ENCODE data around the gene TSR1. TPM values are rescaled to one million over a fixed set of nuclear protein-coding genes. Genes with fewer than 3 reads are reported as not detected.

Gene TSR1
- total RNA-seq, 1 experiment from 2014 or later: 42.5 TPM

GRCh38 chr17:2346475-2346874 lies 10.2 kb upstream of the TSR1 start:
- H3K36me3 ChIP-seq (ENCODE audit: low read depth): no peaks in the 10 kb centered on the region
- H2AFZ ChIP-seq: no peak overlapping the region
- no peaks in the 10 kb centered on the region; the same call in 1 of the 2 replicates for H3K79me2 ChIP-seq (ENCODE audit: low read depth)
- H3K4me1 ChIP-seq (replicated peaks; ENCODE audit: insufficient read depth): peaks cover 34% of the 10 kb centered on the region
- CTCF ChIA-PET: interaction anchor here (0.6 to 1.0 kb wide), 3 partner anchors 8 to 39 kb away, joined by 3 to 6 read pairs (median 3); no protein-coding TSS in a partner anchor
- H3K27me3 ChIP-seq (ENCODE audit: insufficient read depth, low read depth): no peaks in the 10 kb centered on the region
- H3K27ac ChIP-seq: peak overlapping the region; percentile 77
- no peaks in the 10 kb centered on the region for H4K20me1 ChIP-seq (ENCODE audit: insufficient read depth)
- intact Hi-C loops (cut with micrococcal nuclease; ENCODE audit: unreplicated experiment): loop anchor here (1.0 to 2.0 kb wide), 2 partner anchors 8 to 44 kb away; partner anchors contain the start of genes SMG6 and SRR
- peak; percentile 75 to 91 for DNase-seq
- no peak for TF ChIP-seq EZH2 (IDR thresholded peaks at IDR 0.05; ENCODE audit: low read depth)
- TF ChIP-seq CTCF (conservative IDR thresholded peaks at IDR 0.05): no peak
- peaks cover 48% of the 10 kb centered on the region for H3F3A ChIP-seq (ENCODE audit: insufficient read depth, low read depth)
- H3K9me3 ChIP-seq (ENCODE audit: insufficient read depth, low read depth): no peaks in the 10 kb centered on the region
- no TSS peak for BruUV-seq (replicated peaks)
- POLR2A ChIA-PET (ENCODE audit: unreplicated experiment): interaction anchor here (0.7 kb wide), 1 partner anchor 15 kb away, joined by 3 read pairs; no protein-coding TSS in a partner anchor
- H3K4me3 ChIP-seq: no peak overlapping the region
- peak overlapping the region; percentile 62 for H3K4me2 ChIP-seq
- H3K9me2 ChIP-seq (ENCODE audit: insufficient read depth): no peaks in the 10 kb centered on the region

GRCh38 chr17:2344528-2344927 lies 8.3 kb upstream of the TSR1 start:
- ChIA-PET CTCF (no interaction called here), POLR2A (ENCODE audit: unreplicated experiment) (no interaction called here)
- Histone ChIP-seq H2AFZ (no peak overlapping the region), H3K9me3 (ENCODE audit: insufficient read depth, low read depth) (no peaks in the 10 kb centered on the region), H3K4me1 (replicated peaks; ENCODE audit: insufficient read depth) (peaks cover 34% of the 10 kb centered on the region), H3K27ac (no peak overlapping the region), H3K79me2 (ENCODE audit: low read depth) (no peaks in the 10 kb centered on the region; the same call in 1 of the 2 replicates), H3K4me3 (no peak overlapping the region), H3K27me3 (ENCODE audit: insufficient read depth, low read depth) (no peaks in the 10 kb centered on the region), H3K4me2 (no peak overlapping the region), H4K20me1 (ENCODE audit: insufficient read depth) (no peaks in the 10 kb centered on the region), H3F3A (ENCODE audit: insufficient read depth, low read depth) (peaks cover 47% of the 10 kb centered on the region), H3K36me3 (ENCODE audit: low read depth) (no peaks in the 10 kb centered on the region), H3K9me2 (ENCODE audit: insufficient read depth) (no peaks in the 10 kb centered on the region)
- no peak for TF ChIP-seq CTCF (conservative IDR thresholded peaks at IDR 0.05)
- no TSS peak for BruUV-seq (replicated peaks)
- DNase-seq: no peak
- intact Hi-C loops (cut with micrococcal nuclease; ENCODE audit: unreplicated experiment): no loop called here

- Histone ChIP-seq H3K9me2 (ENCODE audit: insufficient read depth) (no peaks in the 10 kb centered on the region), H3K4me1 (replicated peaks; ENCODE audit: insufficient read depth) (peaks cover 31% of the 10 kb centered on the region), H3K4me3 (no peak overlapping the region), H3K4me2 (no peak overlapping the region), H3F3A (ENCODE audit: insufficient read depth, low read depth) (peaks cover 38% of the 10 kb centered on the region), H3K79me2 (ENCODE audit: low read depth) (peaks cover 6% of the 10 kb centered on the region), H3K27me3 (ENCODE audit: insufficient read depth, low read depth) (no peaks in the 10 kb centered on the region), H3K27ac (no peak overlapping the region), H4K20me1 (ENCODE audit: insufficient read depth) (no peaks in the 10 kb centered on the region), H2AFZ (no peak overlapping the region), H3K9me3 (ENCODE audit: insufficient read depth, low read depth) (no peaks in the 10 kb centered on the region), H3K36me3 (ENCODE audit: low read depth) (no peaks in the 10 kb centered on the region)
- CTCF ChIA-PET: no interaction called here
- DNase-seq: peak in 1 of 2 experiments; percentile 29
- intact Hi-C loops (cut with micrococcal nuclease; ENCODE audit: unreplicated experiment): no loop called here
- TF ChIP-seq EZH2 (IDR thresholded peaks at IDR 0.05; ENCODE audit: low read depth) (no peak), CTCF (conservative IDR thresholded peaks at IDR 0.05) (no peak)
- no TSS peak for BruUV-seq (replicated peaks)
- POLR2A ChIA-PET (ENCODE audit: unreplicated experiment): no interaction called here
Observed at GRCh38 chr17:2343421-2343820, 7.2 kb upstream of the TSR1 start.
